ENCODE results near the gene NT5DC3.

NT5DC3 gene

GRCh38 chr12:103840876-103841689 is at the start of gene NT5DC3:
TSS of gene NT5DC3 (minus strand) at chr12:103841234. CDS start at chr12:103841156, 78 bp downstream.
- peak; percentile 65 to 73 for DNase-seq (ENCODE audit: low read depth in 2 of 2)

GRCh38 chr12:103887738-103888137 is 46.7 kb upstream of the NT5DC3 start:
- no peak for DNase-seq (ENCODE audit: low read depth in 2 of 2)

GRCh38 chr12:103886195-103886797 is 45.3 kb upstream of the NT5DC3 start:
- DNase-seq (ENCODE audit: low read depth in 2 of 2), result no peak

GRCh38 chr12:103884316-103884715 is 43.3 kb upstream of the NT5DC3 start:
- DNase-seq (ENCODE audit: low read depth in 2 of 2), result no peak

- DNase-seq (ENCODE audit: low read depth in 2 of 2), result no peak
Measured at GRCh38 chr12:103883908-103884307, 42.9 kb upstream of the NT5DC3 start.

GRCh38 chr12:103882861-103883596 is 42.0 kb upstream of the NT5DC3 start:
- DNase-seq (ENCODE audit: low read depth in 2 of 2), result no peak

GRCh38 chr12:103881261-103881660 is 40.2 kb upstream of the NT5DC3 start:
- no peak for DNase-seq (ENCODE audit: low read depth in 2 of 2)

- DNase-seq (ENCODE audit: low read depth in 2 of 2), result no peak
Measured at GRCh38 chr12:103880299-103881142, 39.5 kb upstream of the NT5DC3 start.

- DNase-seq (ENCODE audit: low read depth in 2 of 2), result no peak
Measured at GRCh38 chr12:103879878-103880277, 38.8 kb upstream of the NT5DC3 start.

GRCh38 chr12:103879048-103879692 is 38.1 kb upstream of the NT5DC3 start:
- no peak for DNase-seq (ENCODE audit: low read depth in 2 of 2)

GRCh38 chr12:103877934-103878510 is 37.0 kb upstream of the NT5DC3 start:
- DNase-seq (ENCODE audit: low read depth in 2 of 2), result peak; percentile 19 to 49

GRCh38 chr12:103877288-103877687 is 36.3 kb upstream of the NT5DC3 start:
- DNase-seq (ENCODE audit: low read depth in 2 of 2), result no peak

- no peak for DNase-seq (ENCODE audit: low read depth in 2 of 2)
Measured at GRCh38 chr12:103875666-103876065, 34.6 kb upstream of the NT5DC3 start.

- no peak for DNase-seq (ENCODE audit: low read depth in 2 of 2)
Measured at GRCh38 chr12:103868215-103868614, 27.2 kb upstream of the NT5DC3 start.

- no peak for DNase-seq (ENCODE audit: low read depth in 2 of 2)
Measured at GRCh38 chr12:103865151-103865730, 24.2 kb upstream of the NT5DC3 start.

- no peak for DNase-seq (ENCODE audit: low read depth in 2 of 2)
Measured at GRCh38 chr12:103864710-103865109, 23.7 kb upstream of the NT5DC3 start.

GRCh38 chr12:103858953-103859601 is 18.0 kb upstream of the NT5DC3 start:
- DNase-seq (ENCODE audit: low read depth in 2 of 2), result no peak

- no peak for DNase-seq (ENCODE audit: low read depth in 2 of 2)
Measured at GRCh38 chr12:103858335-103858734, 17.3 kb upstream of the NT5DC3 start.

- DNase-seq (ENCODE audit: low read depth in 2 of 2), result no peak
Measured at GRCh38 chr12:103857164-103857563, 16.1 kb upstream of the NT5DC3 start.

Data from stimulated activated CD4-positive, alpha-beta T cell treated with anti-CD3 and anti-CD28 coated beads, Interleukin-15, amount 100 ng/mL, for 48 hours (primary cell).